ENCODE measurements around the gene ZNFX1. TPM values are rescaled to one million over a fixed set of nuclear protein-coding genes. Genes with fewer than 3 reads are reported as not detected.
"Not testable (repeated sequence)": the region's sequence is repeated elsewhere in the genome, so short reads cannot be mapped to it uniquely, and the experiment has no call there.

The ZNFX1 gene
- total and polyA plus RNA-seq, 2 donors (not counting 1 experiment from before 2014, with no cell fraction given), result 10.3 to 37.9 TPM

GRCh38 chr20:49219091-49219923 lies 58.5 kb downstream of the ZNFX1 start, which contains the start of gene DDX27:
TSS of gene DDX27 (plus strand) at chr20:49219416. CDS start at chr20:49219449, 33 bp downstream.
- H3K4me2 ChIP-seq (replicated peaks; ENCODE audit: low read depth, low read length, poor library complexity, severe bottlenecking), result peak within 1 kb of the TSS; percentile 82
- peaks cover 24% of the 10 kb centered on the region for H3K4me1 Mint-ChIP-seq

GRCh38 chr20:49218739-49219090 lies 59.1 kb downstream of the ZNFX1 start:
- Histone ChIP-seq H3K27ac (ENCODE audit: low read length in 2 of 2) (peak overlapping the region; percentile 95 to 97), H3K4me3 (ENCODE audit: control extremely low read depth in 1 of 5, extremely low read depth in 1 of 5, insufficient read depth in 1 of 5, low read depth in 2 of 5, low read length in 4 of 5) (peak overlapping the region in 1 of 5 experiments; percentile 79), H3K4me1 (ENCODE audit: control insufficient read depth in 2 of 2, insufficient read depth in 2 of 2, low read length in 2 of 2) (peaks cover 16 to 26% of the 10 kb centered on the region in 2 donors), H3K4me2 (replicated peaks; ENCODE audit: low read depth, low read length, poor library complexity, severe bottlenecking) (peak overlapping the region; percentile 82), H3K36me3 (replicated peaks in 1 of 2; ENCODE audit: control extremely low read depth in 1 of 2, control insufficient read depth in 1 of 2, extremely low read depth in 1 of 2, insufficient read depth in 2 of 2, low read length in 1 of 2) (peaks cover 0 to 22% of the 10 kb centered on the region in 2 experiments), H2AFZ (ENCODE audit: insufficient read depth, low read depth, low read length, poor library complexity, severe bottlenecking) (peak overlapping the region; percentile 79), H3K9ac (ENCODE audit: low read length) (peak overlapping the region; percentile 0), H3K79me2 (ENCODE audit: control insufficient read depth, insufficient read depth, low read length) (peaks cover 41% of the 10 kb centered on the region)
- intact Hi-C loops (cut with micrococcal nuclease), result loop anchor here (1.0 to 5.0 kb wide), 3 partner anchors 30 to 296 kb away; partner anchors contain the start of genes ARFGEF2, STAU1 and ZNFX1
- WGBS (ENCODE audit: insufficient coverage), result 92% methylated on average over 9 of the region's 13 CpGs
- H3K9me3 Mint-ChIP-seq (ENCODE audit: insufficient read depth); DNase-seq; H3K27me3 Mint-ChIP-seq; ATAC-seq (ENCODE audit: low read depth); H3K9me3 ChIP-seq (ENCODE audit: control extremely low read depth in 1 of 3, control insufficient read depth in 2 of 3, insufficient read depth in 1 of 3, low read length in 2 of 3); H4K20me1 ChIP-seq (ENCODE audit: control insufficient read depth, insufficient read depth, low read length, poor library complexity, severe bottlenecking); H3K27me3 ChIP-seq (replicated peaks in 1 of 4; ENCODE audit: control extremely low read depth in 1 of 4, control insufficient read depth in 3 of 4, insufficient read depth in 4 of 4, low read length in 3 of 4): not testable (repeated sequence)
- CTCF ChIA-PET, result interaction anchor here (0.7 to 6.1 kb wide), 6 partner anchors 27 to 601 kb away, joined by 3 to 149 read pairs (median 4); no protein-coding TSS in a partner anchor
- Mint-ChIP-seq H3K4me1 (peaks cover 24% of the 10 kb centered on the region), H3K27ac (peak overlapping the region; percentile 93), H3K4me3 (peak overlapping the region; percentile 90)
- POLR2A ChIA-PET, result interaction anchor here (0.6 to 1.6 kb wide), 7 partner anchors 28 to 1216 kb away, joined by 3 to 12 read pairs (median 6); partner anchors contain the start of genes CSE1L and STAU1

More at GRCh38 chr20:49219091-49219923, 58.5 kb downstream of the ZNFX1 start, which contains the start of gene DDX27:
- POLR2A ChIA-PET, result interaction anchor here (0.6 to 1.6 kb wide), 8 partner anchors 29 to 1216 kb away, joined by 3 to 12 read pairs (median 4); partner anchors contain the start of genes CSE1L and STAU1
- Histone ChIP-seq H3K4me3 (ENCODE audit: control extremely low read depth in 1 of 5, extremely low read depth in 1 of 5, insufficient read depth in 1 of 5, low read depth in 2 of 5, low read length in 4 of 5) (peak within 1 kb of the TSS; percentile 68 to 98 (median 82)), H2AFZ (ENCODE audit: insufficient read depth, low read depth, low read length, poor library complexity, severe bottlenecking) (peak within 1 kb of the TSS; percentile 79), H3K27ac (ENCODE audit: low read length in 2 of 2) (peak within 1 kb of the TSS; percentile 95 to 97), H3K79me2 (ENCODE audit: control insufficient read depth, insufficient read depth, low read length) (peaks cover 47% of the 10 kb centered on the region), H3K36me3 (replicated peaks in 1 of 2; ENCODE audit: control extremely low read depth in 1 of 2, control insufficient read depth in 1 of 2, extremely low read depth in 1 of 2, insufficient read depth in 2 of 2, low read length in 1 of 2) (peaks cover 0 to 28% of the 10 kb centered on the region in 2 experiments), H4K20me1 (ENCODE audit: control insufficient read depth, insufficient read depth, low read length, poor library complexity, severe bottlenecking) (peaks cover 16% of the 10 kb centered on the region), H3K27me3 (replicated peaks in 1 of 4; ENCODE audit: control extremely low read depth in 1 of 4, control insufficient read depth in 3 of 4, insufficient read depth in 4 of 4, low read length in 3 of 4) (no peaks in the 10 kb centered on the region), H3K9ac (ENCODE audit: low read length) (peak within 1 kb of the TSS; percentile 92), H3K9me3 (ENCODE audit: control extremely low read depth in 1 of 3, control insufficient read depth in 2 of 3, insufficient read depth in 1 of 3, low read length in 2 of 3) (no peaks in the 10 kb centered on the region), H3K4me1 (ENCODE audit: control insufficient read depth in 2 of 2, insufficient read depth in 2 of 2, low read length in 2 of 2) (peaks cover 16 to 26% of the 10 kb centered on the region in 2 donors)
- intact Hi-C loops (cut with micrococcal nuclease), result loop anchor here (1.0 to 5.0 kb wide), 3 partner anchors 31 to 297 kb away; partner anchors contain the start of genes ARFGEF2, STAU1 and ZNFX1
- ATAC-seq (ENCODE audit: low read depth), result peak; percentile 86
- WGBS (ENCODE audit: insufficient coverage), result 0% methylated on average over 44 of the region's 46 CpGs
- Mint-ChIP-seq H3K9me3 (ENCODE audit: insufficient read depth) (no peaks in the 10 kb centered on the region), H3K4me3 (peak within 1 kb of the TSS; percentile 90), H3K27me3 (no peaks in the 10 kb centered on the region), H3K27ac (peak within 1 kb of the TSS; percentile 93)
- CTCF ChIA-PET, result interaction anchor here (0.7 to 6.1 kb wide), 6 partner anchors 28 to 601 kb away, joined by 3 to 149 read pairs (median 4); no protein-coding TSS in a partner anchor
- TF ChIP-seq EZH2 (IDR thresholded peaks at IDR 0.05; ENCODE audit: borderline replicate concordance, insufficient read depth, low read depth, low read length, poor library complexity, severe bottlenecking) (no peak), CTCF (IDR thresholded peaks at IDR 0.05) (no peak)
- DNase-seq, result peak; percentile 99

Measured in B cell (primary cell).